ENCODE data around the gene PRKG2. TPM values are rescaled to one million over a fixed set of nuclear protein-coding genes. Genes with fewer than 3 reads are reported as not detected.

Gene PRKG2
- total and polyA plus RNA-seq, 4 donors: 0.03 to 0.14 (median 0.08) TPM; not detected in 1

DNA sequence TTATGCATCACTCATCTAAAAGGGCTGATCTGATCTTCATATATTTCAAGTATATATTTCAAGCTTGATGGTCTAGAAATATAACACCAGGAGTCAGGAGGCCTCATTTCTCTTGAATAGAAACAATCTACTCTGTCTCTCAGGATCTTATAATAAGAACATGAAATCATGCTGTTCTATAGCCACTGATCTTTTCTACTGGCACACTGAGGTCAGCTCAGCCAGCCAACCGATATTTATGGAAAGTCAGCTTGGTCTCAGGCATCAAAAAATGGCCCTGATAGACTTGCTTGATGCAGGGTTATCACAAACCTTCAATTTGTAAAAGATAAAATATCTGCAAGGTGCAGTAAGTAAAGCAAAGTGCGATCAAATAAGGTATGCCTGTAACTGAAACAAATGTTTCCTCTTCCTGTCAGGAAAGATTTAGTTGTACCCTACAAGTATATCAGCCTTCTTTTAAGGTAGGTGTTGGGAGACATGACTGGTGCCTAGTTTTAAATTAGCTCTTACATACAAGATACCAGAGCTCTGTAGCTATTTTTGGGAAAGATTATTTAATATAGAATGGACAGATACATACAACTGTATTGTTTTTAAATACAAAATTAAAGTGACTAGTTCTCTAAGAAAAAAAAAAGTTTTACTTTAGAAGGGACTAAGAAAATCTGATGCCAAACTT, 121.2 kb downstream of the PRKG2 start:
- Histone ChIP-seq H3K36me3 (ENCODE audit: control insufficient read depth in 4 of 4, insufficient read depth in 3 of 4, low read depth in 1 of 4, low read length in 3 of 4) (no peaks in the 10 kb centered on the region), H3K9me3 (ENCODE audit: control insufficient read depth in 4 of 4, low read length in 3 of 4) (no peaks in the 10 kb centered on the region), H3K9ac (ENCODE audit: low read depth in 1 of 2, low read length in 2 of 2) (no peak overlapping the region), H3K4me1 (ENCODE audit: control insufficient read depth in 4 of 4, insufficient read depth in 4 of 4, low read length in 3 of 4) (no peaks in the 10 kb centered on the region), H3K27me3 (ENCODE audit: control insufficient read depth in 4 of 4, insufficient read depth in 4 of 4, low read length in 3 of 4) (no peaks in the 10 kb centered on the region), H3K27ac (ENCODE audit: low read depth in 1 of 2, low read length in 2 of 2) (no peak overlapping the region), H3K4me3 (ENCODE audit: low read depth in 1 of 3, low read length in 3 of 3) (no peak overlapping the region)
- no peak for DNase-seq (ENCODE audit: low spot score)
- TF ChIP-seq RXRA (IDR thresholded peaks at IDR 0.05): no peak
- TF ChIP-seq EGR1 (IDR thresholded peaks at IDR 0.05; ENCODE audit: low read depth in 2 of 2): no peak
- no peak for TF ChIP-seq ZBTB33 (IDR thresholded peaks at IDR 0.05)
- TF ChIP-seq NR2F2 (IDR thresholded peaks at IDR 0.05): no peak
- no peak for TF ChIP-seq TAF1 (conservative IDR thresholded peaks at IDR 0.05)
- TF ChIP-seq GABPA (IDR thresholded peaks at IDR 0.05 in 1 of 2, conservative IDR thresholded peaks at IDR 0.05 in 1 of 2): no peak
- TF ChIP-seq SP1 (IDR thresholded peaks at IDR 0.05): no peak
- 78% methylated on average over 2 of the region's 2 CpGs for WGBS

DNA sequence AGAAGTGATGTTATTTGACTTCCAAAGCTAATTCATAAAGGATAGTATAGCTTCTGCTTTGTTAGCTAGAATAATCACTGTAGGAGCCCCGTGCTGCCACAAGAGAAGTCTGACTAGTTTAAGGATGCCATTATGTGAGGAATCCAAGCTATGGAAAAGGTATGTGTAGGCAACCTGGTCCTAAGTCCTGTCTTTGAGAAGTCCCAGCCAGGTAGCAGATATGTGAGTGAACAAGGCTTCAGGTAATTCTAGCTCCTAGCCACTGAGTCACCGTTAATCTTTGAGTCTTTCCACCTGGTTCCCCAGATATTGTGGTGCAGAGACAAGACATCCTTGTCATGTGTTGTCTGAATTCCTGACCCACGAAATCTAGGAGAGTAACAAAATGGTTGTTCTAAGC, 129.0 kb downstream of the PRKG2 start:
- H3K36me3 ChIP-seq (ENCODE audit: control insufficient read depth in 4 of 4, insufficient read depth in 3 of 4, low read depth in 1 of 4, low read length in 3 of 4): no peaks in the 10 kb centered on the region
- H3K9ac ChIP-seq (ENCODE audit: low read depth in 1 of 2, low read length in 2 of 2): no peak overlapping the region
- H3K4me1 ChIP-seq (ENCODE audit: control insufficient read depth in 4 of 4, insufficient read depth in 4 of 4, low read length in 3 of 4): no peaks in the 10 kb centered on the region
- 76% methylated on average over 3 of the region's 3 CpGs for WGBS
- H3K4me3 ChIP-seq (ENCODE audit: low read depth in 1 of 3, low read length in 3 of 3): no peak overlapping the region
- no peaks in the 10 kb centered on the region for H3K9me3 ChIP-seq (ENCODE audit: control insufficient read depth in 4 of 4, low read length in 3 of 4)
- TF ChIP-seq TAF1 (conservative IDR thresholded peaks at IDR 0.05) (no peak), FOXA1 (IDR thresholded peaks at IDR 0.05) (no peak), HNF4A (conservative IDR thresholded peaks at IDR 0.05) (no peak), EGR1 (IDR thresholded peaks at IDR 0.05; ENCODE audit: low read depth in 2 of 2) (no peak), HNF4G (IDR thresholded peaks at IDR 0.05) (no peak), JUND (IDR thresholded peaks at IDR 0.05) (no peak), SP1 (IDR thresholded peaks at IDR 0.05) (no peak), RXRA (IDR thresholded peaks at IDR 0.05) (no peak), GABPA (IDR thresholded peaks at IDR 0.05 in 1 of 2, conservative IDR thresholded peaks at IDR 0.05 in 1 of 2) (no peak)
- TF ChIP-seq, protein P1, sequence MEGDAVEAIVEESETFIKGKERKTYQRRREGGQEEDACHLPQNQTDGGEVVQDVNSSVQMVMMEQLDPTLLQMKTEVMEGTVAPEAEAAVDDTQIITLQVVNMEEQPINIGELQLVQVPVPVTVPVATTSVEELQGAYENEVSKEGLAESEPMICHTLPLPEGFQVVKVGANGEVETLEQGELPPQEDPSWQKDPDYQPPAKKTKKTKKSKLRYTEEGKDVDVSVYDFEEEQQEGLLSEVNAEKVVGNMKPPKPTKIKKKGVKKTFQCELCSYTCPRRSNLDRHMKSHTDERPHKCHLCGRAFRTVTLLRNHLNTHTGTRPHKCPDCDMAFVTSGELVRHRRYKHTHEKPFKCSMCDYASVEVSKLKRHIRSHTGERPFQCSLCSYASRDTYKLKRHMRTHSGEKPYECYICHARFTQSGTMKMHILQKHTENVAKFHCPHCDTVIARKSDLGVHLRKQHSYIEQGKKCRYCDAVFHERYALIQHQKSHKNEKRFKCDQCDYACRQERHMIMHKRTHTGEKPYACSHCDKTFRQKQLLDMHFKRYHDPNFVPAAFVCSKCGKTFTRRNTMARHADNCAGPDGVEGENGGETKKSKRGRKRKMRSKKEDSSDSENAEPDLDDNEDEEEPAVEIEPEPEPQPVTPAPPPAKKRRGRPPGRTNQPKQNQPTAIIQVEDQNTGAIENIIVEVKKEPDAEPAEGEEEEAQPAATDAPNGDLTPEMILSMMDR (IDR thresholded peaks at IDR 0.05; ENCODE audit: low read depth, low read length, missing input control): no peak
- TF ChIP-seq, protein P2, sequence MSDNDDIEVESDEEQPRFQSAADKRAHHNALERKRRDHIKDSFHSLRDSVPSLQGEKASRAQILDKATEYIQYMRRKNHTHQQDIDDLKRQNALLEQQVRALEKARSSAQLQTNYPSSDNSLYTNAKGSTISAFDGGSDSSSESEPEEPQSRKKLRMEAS (IDR thresholded peaks at IDR 0.05): no peak
- TF ChIP-seq, protein P3, sequence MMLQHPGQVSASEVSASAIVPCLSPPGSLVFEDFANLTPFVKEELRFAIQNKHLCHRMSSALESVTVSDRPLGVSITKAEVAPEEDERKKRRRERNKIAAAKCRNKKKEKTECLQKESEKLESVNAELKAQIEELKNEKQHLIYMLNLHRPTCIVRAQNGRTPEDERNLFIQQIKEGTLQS (IDR thresholded peaks at IDR 0.05): no peak
- H3K27ac ChIP-seq (ENCODE audit: low read depth in 1 of 2, low read length in 2 of 2): no peak overlapping the region
- DNase-seq (ENCODE audit: low spot score): no peak
- H3K27me3 ChIP-seq (ENCODE audit: control insufficient read depth in 4 of 4, insufficient read depth in 4 of 4, low read length in 3 of 4): peaks cover 0 to 3% (median 0%) of the 10 kb centered on the region in 4 donors
